H1 (cell line): ENCODE data around the gene GRAMD4. TPM values are rescaled to one million over a fixed set of nuclear protein-coding genes. Genes with fewer than 3 reads are reported as not detected.

Experiments used
- CTCF ChIA-PET: fragments of 300-600 bp; sonication (Branson Sonifier 250); formaldehyde crosslinking; loops from one replicate; lab custom pipeline; 2021; ENCODE audit not compliant: partially characterized antibody; lab: Charles Lee
- POLR2A ChIA-PET: fragments of 300-600 bp; sonication (Branson Sonifier 250); formaldehyde crosslinking; loops from one replicate; lab custom pipeline; 2021; ENCODE audit warnings: inconsistent platforms; ENCODE audit not compliant: partially characterized antibody; lab: Charles Lee
- DNase-seq, 2 experiments: peaks; one replicate each; pipeline versions ENCODE4 v3.0.0 to v3.0.0-alpha.2; 2010 to 2022; ENCODE audit warnings: low spot score in 2 of 2, low read depth in 1 of 2, mixed read lengths in 1 of 2
- FAIRE-seq: peaks from 2 replicates; lab custom pipeline; 2011; peaks lifted over from hg19 to GRCh38; lab: Jason Lieb, UNC
- H2AFZ ChIP-seq: 2 replicates; pipeline ENCODE4 v1.8.1; 2012; ENCODE audit warnings: low read length, inconsistent platforms
- H2AK5ac ChIP-seq: 2 replicates; pipeline ENCODE4 v1.6.1; 2013; ENCODE audit warnings: low read depth, low read length
- H2BK120ac ChIP-seq: replicated peaks from 2 replicates; pipeline ENCODE3; 2013; ENCODE audit warnings: low read depth, low read length, inconsistent platforms
- H2BK12ac ChIP-seq: 2 replicates; pipeline ENCODE4 v1.6.1; 2013; ENCODE audit warnings: low read depth, low read length
- H2BK15ac ChIP-seq: 2 replicates; pipeline ENCODE4 v1.6.1; 2013; ENCODE audit warnings: low read length
- H2BK20ac ChIP-seq: 2 replicates; pipeline ENCODE4 v1.6.1; 2013; ENCODE audit warnings: low read length
- H2BK5ac ChIP-seq: 2 replicates; pipeline ENCODE4 v1.6.1; 2013; ENCODE audit warnings: low read depth, low read length
- H3K14ac ChIP-seq: 2 replicates; pipeline ENCODE4 v1.6.1; 2013; ENCODE audit warnings: inconsistent platforms; ENCODE audit not compliant: insufficient read length
- H3K18ac ChIP-seq: 2 replicates; pipeline ENCODE4 v1.6.1; 2013; ENCODE audit warnings: low read length; ENCODE audit errors: extremely low read depth
- H3K23ac ChIP-seq: 2 replicates; pipeline ENCODE4 v1.6.1; 2013; ENCODE audit warnings: inconsistent platforms; ENCODE audit not compliant: insufficient read length
- H3K23me2 ChIP-seq: 2 replicates; pipeline ENCODE4 v1.6.1; 2013; ENCODE audit warnings: low read depth, low read length
- H3K27ac ChIP-seq: 2 replicates; pipeline ENCODE4 v1.6.1; 2011; ENCODE audit warnings: low read depth, low read length, inconsistent platforms
- H3K27me3 ChIP-seq, 4 experiments: replicated peaks in 1 of 4; 1 replicate in 1 of 4; 2 replicates in 3 of 4; pipeline versions ENCODE4 v1.6.1 to v1.8.1; 2011 to 2013; ENCODE audit warnings: low read length in 3 of 4, mild to moderate bottlenecking in 3 of 4, inconsistent platforms in 2 of 4, mixed read lengths in 2 of 4, moderate library complexity in 1 of 4; ENCODE audit not compliant: control insufficient read depth in 3 of 4, insufficient read depth in 3 of 4; ENCODE audit errors: extremely low read depth in 1 of 4
- H3K36me3 ChIP-seq, 4 experiments: 2 replicates each; pipeline versions ENCODE4 v1.6.1 to v1.8.1; 2011 to 2013; ENCODE audit warnings: mild to moderate bottlenecking in 4 of 4, low read length in 3 of 4, moderate library complexity in 2 of 4, control low read depth in 1 of 4, inconsistent platforms in 1 of 4; ENCODE audit not compliant: insufficient read depth in 4 of 4, control insufficient read depth in 2 of 4
- H3K4ac ChIP-seq: replicated peaks from 2 replicates; pipeline ENCODE3; 2013; ENCODE audit warnings: low read length, low read depth, mixed read lengths, inconsistent platforms; ENCODE audit not compliant: insufficient read length
- H3K4me1 ChIP-seq, 4 experiments: replicated peaks in 1 of 4; 1 replicate in 1 of 4; 2 replicates in 3 of 4; pipeline versions ENCODE4 v1.6.1 to v1.8.1; 2011 to 2013; ENCODE audit warnings: low read length in 3 of 4, inconsistent platforms in 2 of 4, mixed read lengths in 1 of 4; ENCODE audit not compliant: insufficient read depth in 4 of 4, control insufficient read depth in 3 of 4
- H3K4me2 ChIP-seq, 2 experiments: 2 replicates each; pipeline versions ENCODE4 v1.6.1 to v1.8.1; 2011 to 2013; ENCODE audit warnings: low read depth in 2 of 2, low read length in 2 of 2, control low read depth in 1 of 2, inconsistent platforms in 1 of 2, mild to moderate bottlenecking in 1 of 2; ENCODE audit not compliant: insufficient read depth in 1 of 2
- H3K4me3 ChIP-seq, 4 experiments: fragments of 200-600, 300-600 bp in 1 of 4; sonication (generic), shearing (Covaris generic), sonication (Bioruptor Twin) in 1 of 4; 2 replicates each; pipeline versions ENCODE4 v1.5.1 to v1.8.1; 2011 to 2016; ENCODE audit warnings: low read length in 4 of 4, low read depth in 3 of 4, control low read depth in 2 of 4, inconsistent platforms in 2 of 4, mild to moderate bottlenecking in 2 of 4, mixed read lengths in 1 of 4, moderate library complexity in 1 of 4; ENCODE audit not compliant: insufficient read depth in 2 of 4; ENCODE audit errors: extremely low read depth in 1 of 4
- H3K56ac ChIP-seq: replicated peaks from 2 replicates; pipeline ENCODE3; 2013; ENCODE audit warnings: low read depth, mild to moderate bottlenecking, mixed read lengths, low read length, inconsistent platforms; ENCODE audit not compliant: insufficient read length
- H3K79me1 ChIP-seq: 2 replicates; pipeline ENCODE4 v1.6.1; 2013; ENCODE audit warnings: low read depth, low read length, control low read depth
- H3K79me2 ChIP-seq, 2 experiments: 2 replicates each; pipeline versions ENCODE4 v1.6.1 to v1.8.1; 2012 to 2013; ENCODE audit warnings: low read length in 2 of 2, mild to moderate bottlenecking in 2 of 2, inconsistent platforms in 1 of 2; ENCODE audit not compliant: insufficient read depth in 2 of 2, control insufficient read depth in 1 of 2
- H3K9ac ChIP-seq, 4 experiments: replicated peaks in 1 of 4; 1 replicate in 1 of 4; 2 replicates in 3 of 4; pipeline versions ENCODE4 v1.6.1 to v1.8.1; 2011 to 2013; ENCODE audit warnings: low read depth in 3 of 4, low read length in 3 of 4, control low read depth in 2 of 4, mild to moderate bottlenecking in 2 of 4, moderate library complexity in 2 of 4, inconsistent platforms in 1 of 4; ENCODE audit errors: extremely low read depth in 1 of 4
- H3K9me3 ChIP-seq, 2 experiments: 2 replicates each; pipeline versions ENCODE4 v1.6.1 to v1.8.1; 2012 to 2013; ENCODE audit warnings: mild to moderate bottlenecking in 2 of 2, moderate library complexity in 2 of 2, control low read depth in 1 of 2, inconsistent platforms in 1 of 2, low read depth in 1 of 2, low read length in 1 of 2, mixed read lengths in 1 of 2; ENCODE audit not compliant: insufficient read depth in 2 of 2
- H4K20me1 ChIP-seq, 2 experiments: replicated peaks in 1 of 2; 2 replicates each; pipeline versions ENCODE3 to v1.8.1; 2011 to 2013; ENCODE audit warnings: inconsistent platforms in 2 of 2, low read length in 2 of 2, mild to moderate bottlenecking in 1 of 2; ENCODE audit not compliant: insufficient read depth in 2 of 2, control insufficient read depth in 1 of 2
- H4K5ac ChIP-seq: 2 replicates; pipeline ENCODE4 v1.6.1; 2013; ENCODE audit warnings: low read length, low read depth, mixed read lengths, inconsistent platforms; ENCODE audit not compliant: insufficient read length
- H4K8ac ChIP-seq: 2 replicates; pipeline ENCODE4 v1.8.0; 2013; ENCODE audit warnings: mild to moderate bottlenecking, moderate library complexity, low read length, inconsistent platforms; ENCODE audit not compliant: insufficient read depth; ENCODE audit errors: extremely low read depth
- H4K91ac ChIP-seq: replicated peaks from 2 replicates; pipeline ENCODE3; 2013; ENCODE audit warnings: low read length, mixed read lengths, inconsistent platforms; ENCODE audit not compliant: insufficient read length
- SP4 ChIP-seq: IDR thresholded peaks from 2 replicates; pipeline ENCODE4 v1.6.1; 2012; ENCODE audit warnings: low read length, inconsistent platforms
- WGBS, 2 experiments: shearing (Covaris generic) in 1 of 2; methylation state at CpG; one replicate each; pipeline versions ENCODE4 v1.1.6 to v1.1.7; 2013 to 2015; ENCODE audit warnings: low lambda C conversion rate in 2 of 2, mixed read lengths in 2 of 2, inconsistent platforms in 1 of 2, low coverage in 1 of 2, missing lambda C conversion rate in 1 of 2; ENCODE audit not compliant: insufficient replicate concordance in 2 of 2, insufficient coverage in 1 of 2, insufficient read length in 1 of 2; ENCODE audit errors: extremely low coverage in 1 of 2, missing lambda C conversion rate in 1 of 2; 5-methylcytosine and 5-hydroxymethylcytosine counted together
- polyA plus RNA-seq, 7 experiments: library from polyadenylated mRNA; depleted of rRNA in 3 of 7; stranded (reverse) in 5 of 7; unstranded in 2 of 7; fragments of >200 nt in 5 of 7; fragments of 200-250 nt in 2 of 7; gene quantifications; 1 replicate in 5 of 7; 2 replicates in 1 of 7; 4 replicates in 1 of 7; pipeline versions ENCODE4 v1.2.1 to v1.2.3, GENCODE V29; 2011 to 2013; ENCODE audit warnings: missing spikeins in 2 of 7, mixed read lengths in 2 of 7
- total RNA-seq: library from RNA; stranded (reverse); fragmentation: NEBNext Ultra II Directional; extraction: Animal tissue kit (Norgen Biotek cat#: 25700); gene quantifications from 2 replicates; pipeline ENCODE4 v1.2.1, GENCODE V29; 2021

GRAMD4 gene
- total and polyA plus RNA-seq, 2 of the 8 experiments (the other 6 are each of a cell fraction or from before 2014, with no cell fraction given): 7.9 to 25.6 TPM

GRCh38 chr22:46693634-46694415 is 73.6 kb downstream of the GRAMD4 start:
- POLR2A ChIA-PET: interaction anchor here (0.9 kb wide), 1 partner anchor 8 kb away, joined by 3 read pairs; no protein-coding TSS in a partner anchor
- Histone ChIP-seq H3K9me3 (no peaks in the 10 kb centered on the region), H2BK5ac (no peak overlapping the region; the same call in 1 of the 2 replicates), H3K4me3 (no peak overlapping the region), H2AK5ac (no peak overlapping the region), H3K79me1 (no peaks in the 10 kb centered on the region), H4K8ac (no peak overlapping the region), H2BK15ac (no peak overlapping the region), H3K36me3 (peaks cover 12 to 58% (median 30%) of the 10 kb centered on the region in 4 experiments; a peak in 6 of 8 replicates), H4K20me1 (peaks cover 2 to 5% of the 10 kb centered on the region in 2 experiments)
- DNase-seq: no peak
- TF ChIP-seq SP4: no peak
- TF ChIP-seq, all 59 proteins: peak for 0
- FAIRE-seq: no peak
- H3K27me3 ChIP-seq: no peaks in the 10 kb centered on the region
- H2BK20ac ChIP-seq: no peak overlapping the region
- no peak overlapping the region for H3K18ac ChIP-seq
- H2BK12ac ChIP-seq: no peak overlapping the region
- CTCF ChIA-PET: interaction anchor here (0.6 to 0.8 kb wide), 2 partner anchors 9 to 105 kb away, joined by 3 read pairs; no protein-coding TSS in a partner anchor
- no peak overlapping the region for H3K56ac ChIP-seq
- no peak overlapping the region for H3K4me2 ChIP-seq
- 89% methylated on average over 17 of the region's 17 CpGs; no CpG with 5 or more reads in 1 of the 2 experiments for WGBS, 2 experiments
- H2AFZ ChIP-seq: no peak overlapping the region
- H4K5ac ChIP-seq: no peak overlapping the region
- no peaks in the 10 kb centered on the region for H3K23me2 ChIP-seq
- no peak overlapping the region for H2BK120ac ChIP-seq
- no peak overlapping the region for H3K14ac ChIP-seq
- H3K23ac ChIP-seq: no peak overlapping the region
- no peaks in the 10 kb centered on the region for H3K79me2 ChIP-seq
- no peak overlapping the region for H3K9ac ChIP-seq
- H3K4ac ChIP-seq: no peak overlapping the region
- H4K91ac ChIP-seq: no peak overlapping the region
- no peak overlapping the region for H3K27ac ChIP-seq
- no peaks in the 10 kb centered on the region; a peak in 1 of 7 replicates for H3K4me1 ChIP-seq
